OCI-LY7 (cell line): ENCODE measurements around the gene DSCAM.

ENCODE experiments used
- CTCF ChIP-seq: fragments of 200-600 bp; sonication (generic); conservative IDR thresholded peaks from 2 replicates; pipeline ENCODE4 v1.5.1; 2014; ENCODE audit warnings: mild to moderate bottlenecking, antibody characterized with exemption, low read length, moderate library complexity, mixed read lengths
- EZH2phosphoT487 ChIP-seq: fragments of 200-600 bp; sonication (generic); IDR thresholded peaks from 2 replicates; pipeline ENCODE4 v1.6.1; 2018; ENCODE audit warnings: low read depth, borderline replicate concordance, mild to moderate bottlenecking, mixed run types, antibody characterized with exemption, low read length, moderate library complexity, mixed read lengths

- TF ChIP-seq CTCF (no peak), EZH2phosphoT487 (no peak)
Observed at GRCh38 chr21:40618191-40618973, 228.6 kb downstream of the DSCAM start.
